ENCODE results near the gene TMIE.
"Not testable (repeated sequence)": the region's sequence is repeated elsewhere in the genome, so short reads cannot be mapped to it uniquely, and the experiment has no call there.

The TMIE gene

DNA sequence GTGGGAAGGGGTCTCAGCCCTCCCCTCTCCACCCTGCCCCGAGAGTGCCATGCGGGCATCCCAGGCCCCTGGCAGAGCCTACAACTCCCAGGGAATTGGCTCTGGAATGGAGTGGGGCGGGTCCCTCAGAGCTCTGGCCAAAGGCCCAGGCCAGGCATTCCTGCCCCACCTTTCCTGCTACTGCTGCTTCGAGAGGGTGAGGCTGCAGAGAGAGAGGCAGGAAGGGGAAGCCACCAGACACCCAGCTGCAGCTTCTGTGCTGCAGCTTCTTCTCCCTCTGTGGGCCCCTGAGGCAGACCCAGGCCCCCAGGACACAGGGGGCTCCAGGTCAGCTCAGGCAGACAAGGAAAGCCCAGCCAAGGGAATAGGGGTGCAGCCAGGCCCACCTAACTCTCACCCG, 10.4 kb upstream of the TMIE start:
- DNase-seq = no peak

DNA sequence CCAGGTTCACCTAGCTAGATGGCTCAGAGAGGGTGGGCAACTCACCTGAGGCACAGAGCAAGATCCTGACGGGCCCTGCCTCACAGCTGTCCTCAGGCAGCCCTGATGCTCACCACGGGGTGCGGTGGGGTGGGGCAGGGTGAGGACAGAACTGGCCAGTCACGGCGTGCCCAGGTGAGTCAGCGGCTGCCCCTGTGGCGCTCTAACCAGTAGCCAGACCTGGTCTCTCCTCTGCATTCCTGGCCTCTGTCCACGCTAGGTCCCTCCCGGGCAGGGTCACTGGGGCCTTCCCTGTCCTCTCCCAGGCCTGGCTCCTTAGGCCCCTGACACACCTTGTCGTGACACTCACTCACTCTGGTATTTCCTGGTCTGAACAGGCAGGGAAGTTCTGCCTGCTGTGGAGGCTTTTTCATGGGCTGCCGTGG, 8.6 kb upstream of the TMIE start:
- no peak for DNase-seq

DNA sequence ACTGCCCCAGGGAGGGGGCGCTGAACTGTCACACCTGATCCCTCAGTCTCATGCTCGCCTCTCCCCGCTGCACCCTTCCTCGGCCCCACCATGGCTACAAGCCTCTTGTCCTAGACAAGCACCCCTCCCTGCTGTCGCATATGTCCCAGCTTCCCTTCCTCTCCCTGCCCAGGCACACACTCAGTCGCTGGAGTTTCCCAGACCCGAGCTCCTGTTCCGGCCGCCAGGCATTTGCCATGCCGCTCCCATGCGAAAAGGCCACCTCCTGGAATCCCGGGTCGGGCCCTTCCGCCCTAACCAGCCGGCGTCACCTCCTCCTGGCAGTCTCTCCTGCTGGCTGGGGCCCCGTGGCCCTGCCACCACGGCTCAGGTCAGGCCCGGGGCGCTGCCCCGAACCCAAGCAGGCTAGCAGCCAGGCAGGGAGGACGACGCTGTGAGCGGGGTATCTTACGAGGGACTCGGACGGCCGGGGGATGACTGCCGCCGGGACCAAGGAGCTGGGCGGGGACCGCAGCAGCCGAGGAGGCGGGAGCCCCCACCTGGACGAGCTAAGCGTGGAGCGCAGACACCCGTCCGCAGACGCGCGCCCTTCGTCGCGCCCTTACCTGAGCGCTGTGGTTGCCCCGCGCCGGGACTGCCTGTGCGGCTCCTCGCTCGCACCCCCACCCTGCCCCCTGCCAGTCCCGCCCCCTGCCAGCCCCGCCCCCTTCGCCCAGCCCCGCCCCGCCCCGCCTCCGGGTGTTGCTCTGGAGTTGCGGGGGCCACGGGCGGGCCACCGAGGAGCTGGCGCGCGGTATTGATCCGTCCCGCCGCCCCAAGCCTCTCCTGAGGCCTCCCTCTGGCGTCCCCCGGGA, 7.9 kb upstream of the TMIE start, which contains the start of gene ALS2CL:
Gene ALS2CL, minus strand, starts transcription at position 642 of the 854 bp plus-strand sequence. CDS start 4,239 bp downstream, outside the sequence.
- DNase-seq = peak; percentile 63

DNA sequence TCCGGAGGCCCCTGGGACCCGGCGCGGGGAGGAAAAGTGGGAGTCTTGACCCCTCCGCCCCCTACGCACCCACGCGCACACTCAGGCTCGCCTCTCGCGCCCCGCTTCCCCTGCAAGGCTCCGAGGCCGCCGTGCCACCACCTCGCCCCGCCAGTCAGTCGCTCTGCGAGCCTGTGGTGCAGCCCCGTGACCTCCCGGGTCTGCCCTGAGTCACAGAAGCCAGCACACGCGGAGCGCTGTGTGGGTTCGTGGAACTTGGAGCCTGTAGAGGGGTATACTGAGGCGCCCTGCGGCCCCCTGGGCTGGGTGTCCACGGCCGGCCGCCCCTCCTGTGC, 7.3 kb upstream of the TMIE start:
- no peak for DNase-seq

DNA sequence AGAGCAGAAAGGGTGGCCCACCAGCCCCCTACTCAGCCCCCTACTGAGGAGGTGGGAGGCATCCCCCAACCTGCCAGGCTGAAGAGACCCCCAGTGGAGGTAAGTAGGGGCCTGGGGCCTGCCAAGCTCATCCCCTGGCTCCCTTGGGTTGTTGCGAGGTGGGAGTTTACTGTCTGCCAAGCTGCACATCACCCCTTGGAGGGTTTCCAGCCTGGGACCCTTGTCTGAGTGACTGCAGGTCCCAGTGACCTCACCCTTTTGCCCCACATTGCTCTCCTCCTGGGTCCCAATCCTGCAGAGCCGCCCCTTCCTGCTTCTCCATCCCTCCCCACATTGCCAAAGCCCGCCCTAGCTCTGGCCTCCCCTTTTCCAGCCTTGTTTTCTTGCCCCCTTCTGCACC, 6.7 kb upstream of the TMIE start:
- DNase-seq = no peak

DNA sequence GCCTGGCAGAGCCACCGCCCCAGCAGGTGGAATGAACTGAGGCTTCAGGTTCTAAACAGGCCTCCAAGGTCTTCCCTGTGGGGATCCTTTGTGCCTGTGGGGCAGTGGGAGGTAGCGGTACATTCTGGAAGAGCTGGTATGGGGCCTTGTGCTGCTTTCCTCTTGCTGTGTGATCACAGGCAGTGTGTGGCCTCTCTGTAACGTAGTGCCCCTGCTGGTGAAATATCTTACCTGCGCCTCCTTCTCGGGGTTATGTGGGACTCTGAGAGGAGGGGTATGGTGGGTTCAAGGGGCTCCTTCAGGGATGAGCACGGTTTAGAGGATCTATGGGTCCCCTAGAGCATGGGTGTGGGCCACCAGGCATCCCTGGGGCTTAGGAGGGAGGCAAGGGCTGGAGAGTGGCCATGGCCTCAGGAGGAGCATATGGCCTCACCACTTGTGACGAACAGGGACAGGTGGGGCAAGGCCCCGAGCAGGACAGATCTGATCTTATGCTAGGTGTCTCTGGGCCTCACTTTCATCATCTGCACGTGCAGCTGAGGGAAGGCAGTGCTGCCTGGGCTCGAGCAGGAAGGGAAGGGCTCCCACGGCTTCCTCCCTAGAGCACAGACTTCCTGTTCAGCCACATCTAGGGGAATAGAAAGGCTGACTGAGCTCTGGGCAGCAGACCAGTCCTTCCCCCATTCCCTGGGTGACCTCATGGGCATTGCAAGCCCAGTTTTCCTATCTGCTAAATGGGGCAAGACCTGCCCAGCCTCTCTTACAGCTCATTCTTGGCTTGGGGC, 5.8 kb upstream of the TMIE start:
- no peak for DNase-seq

DNA sequence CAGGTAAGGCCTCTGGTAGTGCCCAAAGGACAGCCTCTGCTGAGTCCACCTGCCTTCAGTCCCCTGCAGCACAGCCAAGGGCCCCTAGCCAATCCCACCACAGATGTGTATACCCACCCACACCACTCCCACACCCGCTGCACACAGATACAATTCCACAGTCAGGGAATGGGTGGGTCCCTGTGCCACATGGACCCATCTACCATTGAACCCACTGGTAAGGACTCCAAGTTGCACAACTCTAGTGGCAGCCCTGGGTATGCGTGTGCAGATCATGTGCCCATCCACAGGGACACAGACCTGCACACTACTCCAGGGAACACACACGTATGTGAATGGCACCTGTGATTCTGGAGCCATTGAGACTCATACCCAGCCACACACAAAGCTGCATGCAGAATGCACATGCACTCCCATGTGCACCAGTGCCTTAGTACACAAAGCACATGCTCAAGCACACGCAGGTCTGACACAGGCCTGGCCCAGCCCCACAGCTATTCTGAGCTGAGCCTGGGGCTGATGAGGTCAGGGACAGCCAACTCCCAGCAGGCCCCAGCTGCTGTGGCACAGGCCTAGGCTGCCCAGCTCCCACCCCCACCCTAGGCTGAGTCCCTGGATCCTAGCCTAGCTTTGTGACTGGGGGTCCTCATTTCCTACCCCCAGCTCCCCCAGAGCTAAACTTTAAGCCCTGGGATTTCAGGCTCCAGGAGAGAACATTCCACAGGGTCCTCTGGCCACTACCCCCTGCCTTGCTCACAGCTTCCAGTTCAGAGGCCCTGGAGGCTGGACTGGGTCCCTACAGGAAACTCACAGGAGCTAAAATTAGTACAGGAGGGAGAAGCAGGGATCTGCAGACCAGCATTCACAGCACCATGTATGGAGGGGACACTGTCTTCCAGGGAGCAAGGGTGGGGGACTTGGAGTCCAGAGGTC, 5.0 kb upstream of the TMIE start:
- no peak for DNase-seq

DNA sequence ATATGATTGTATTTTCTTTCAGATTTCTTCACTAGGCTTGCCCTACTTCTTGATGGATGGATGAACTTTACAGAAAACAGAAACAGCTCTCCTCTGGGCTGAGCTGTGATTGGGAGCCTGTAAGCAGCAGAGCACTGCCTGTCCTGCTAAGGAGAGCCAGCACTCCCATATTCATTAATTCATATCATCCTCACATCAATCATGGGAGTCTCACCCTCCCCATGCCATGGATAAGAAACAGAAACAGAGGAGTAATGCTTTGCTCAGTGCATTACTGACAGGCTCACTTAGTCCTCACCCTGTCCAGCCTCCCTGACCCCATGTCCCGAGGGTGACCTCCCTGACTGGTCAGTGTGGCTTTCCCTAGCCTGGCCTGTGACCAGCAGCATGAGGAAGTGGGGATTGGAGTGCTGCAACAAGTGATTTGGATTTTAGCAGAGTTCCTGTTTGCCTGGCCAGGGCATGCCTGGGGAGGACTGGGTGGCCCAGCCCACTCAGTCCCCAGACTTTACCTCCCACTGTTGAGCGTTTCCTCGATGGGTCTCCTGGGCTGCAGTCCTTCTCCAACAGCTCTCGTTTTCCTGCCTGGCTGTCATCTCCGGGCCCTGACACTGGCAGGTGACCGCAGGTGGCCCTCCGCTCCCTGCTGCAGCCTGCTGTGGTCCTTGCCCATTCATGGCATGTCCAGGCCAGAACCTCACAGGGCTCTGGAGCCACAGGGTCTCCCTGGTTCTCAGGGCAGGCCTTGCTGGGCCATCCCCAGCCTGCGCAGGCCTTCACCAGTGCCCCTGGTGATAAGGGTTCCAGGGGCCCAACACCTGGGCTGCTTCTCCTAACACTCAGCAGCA, 1.3 kb upstream of the TMIE start:
- DNase-seq = no peak

DNA sequence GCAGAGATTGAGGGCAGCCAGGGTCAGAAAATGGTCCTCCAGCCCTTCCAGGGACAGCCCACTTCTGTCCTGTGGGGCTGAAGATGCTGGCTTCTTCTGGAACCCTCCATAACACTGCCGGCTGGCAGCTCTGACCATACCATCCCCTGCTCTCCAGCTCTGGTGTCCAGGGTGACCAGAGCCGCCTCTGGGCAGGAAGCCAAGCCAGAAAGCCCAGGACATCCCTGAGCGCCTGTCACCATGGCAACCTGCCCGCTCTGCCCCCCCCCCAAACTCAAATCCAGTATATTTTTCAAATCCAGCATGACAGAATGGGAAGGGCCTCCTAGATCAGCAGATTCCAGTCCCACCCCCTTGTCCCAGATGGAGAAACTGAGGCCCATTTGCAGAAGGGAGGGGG, 420 bp upstream of the TMIE start:
- DNase-seq = no peak

DNA sequence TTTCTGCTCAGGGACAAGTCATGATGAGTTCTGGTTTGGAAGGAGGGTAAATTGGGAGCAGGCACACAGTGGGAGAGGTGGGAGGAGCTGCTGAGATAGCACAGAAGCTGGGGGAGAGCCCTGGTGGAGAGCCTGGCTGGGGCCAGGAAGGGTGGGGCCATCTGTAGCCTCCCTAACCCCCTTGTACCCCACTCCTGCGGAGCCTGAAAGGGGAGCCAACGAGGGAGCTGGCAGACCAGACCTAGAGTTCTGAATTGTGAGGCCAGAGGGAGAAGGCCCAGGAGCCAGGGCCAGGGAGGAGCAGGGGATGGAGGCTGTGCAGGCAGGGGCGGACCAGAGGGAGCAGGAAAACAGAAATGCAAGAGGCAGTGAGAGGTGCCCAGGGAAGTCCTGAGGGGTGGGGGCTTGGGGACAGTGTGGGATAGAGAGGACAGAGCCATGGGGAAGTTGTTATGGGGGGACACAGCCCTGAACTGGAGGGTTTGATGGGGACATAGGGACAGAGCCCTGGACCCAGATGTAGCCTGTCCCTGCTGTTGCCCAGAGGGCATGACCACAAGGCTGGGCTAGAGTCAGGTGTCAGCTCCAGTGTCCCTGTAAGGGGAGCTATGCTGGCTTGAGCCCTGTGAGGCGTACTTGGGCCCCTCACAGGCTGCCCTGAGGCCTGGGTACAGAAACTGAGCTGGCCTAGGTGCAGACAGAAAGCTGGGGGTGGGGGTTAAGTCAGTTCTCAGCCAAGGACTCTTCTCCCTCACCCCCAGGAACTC, 1.2 kb downstream of the TMIE start:
- no peak for DNase-seq

DNA sequence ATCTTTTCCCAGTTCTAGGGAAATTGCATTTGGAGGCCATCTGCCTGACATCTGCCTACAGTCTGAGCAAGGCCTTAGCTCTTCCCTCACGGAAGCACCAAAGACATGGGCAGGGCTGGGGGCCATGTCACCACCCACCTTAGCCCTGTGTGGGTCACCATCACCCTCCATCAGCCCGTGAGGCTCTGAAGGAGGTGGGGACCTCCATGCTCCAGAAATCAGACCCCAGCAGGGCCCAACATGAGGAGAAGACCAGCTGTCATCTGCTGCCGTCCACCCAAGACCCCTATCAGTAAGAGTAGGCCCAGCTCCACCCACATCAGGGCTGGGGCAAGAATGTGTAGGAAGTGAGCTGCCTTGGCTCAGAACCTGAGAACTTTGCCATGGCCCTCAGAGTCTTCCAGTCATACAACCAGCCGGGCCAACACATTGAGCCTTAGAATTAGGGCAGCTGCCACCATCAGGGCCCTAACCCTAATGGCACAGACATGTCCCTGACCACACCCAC, 1.9 kb downstream of the TMIE start:
- DNase-seq = no peak

DNA sequence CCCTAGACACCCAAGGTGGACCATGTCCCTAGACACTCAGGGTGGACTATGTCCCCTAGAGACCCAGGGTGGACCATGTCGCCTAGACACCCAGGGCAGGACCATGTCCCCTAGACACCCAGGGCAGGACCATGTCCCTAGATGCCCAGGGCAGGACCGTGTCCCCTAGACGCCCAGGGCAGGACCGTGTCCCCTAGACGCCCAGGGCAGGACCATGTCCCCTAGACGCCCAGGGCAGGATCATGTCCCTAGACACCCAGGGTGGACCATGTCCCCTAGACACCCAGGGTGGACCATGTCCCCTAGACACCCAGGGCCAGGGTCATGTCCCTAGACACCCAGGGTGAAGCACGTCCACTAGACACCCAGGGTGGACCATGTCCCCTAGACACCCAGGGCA, 3.2 kb downstream of the TMIE start:
- DNase-seq = not testable (repeated sequence)

DNA sequence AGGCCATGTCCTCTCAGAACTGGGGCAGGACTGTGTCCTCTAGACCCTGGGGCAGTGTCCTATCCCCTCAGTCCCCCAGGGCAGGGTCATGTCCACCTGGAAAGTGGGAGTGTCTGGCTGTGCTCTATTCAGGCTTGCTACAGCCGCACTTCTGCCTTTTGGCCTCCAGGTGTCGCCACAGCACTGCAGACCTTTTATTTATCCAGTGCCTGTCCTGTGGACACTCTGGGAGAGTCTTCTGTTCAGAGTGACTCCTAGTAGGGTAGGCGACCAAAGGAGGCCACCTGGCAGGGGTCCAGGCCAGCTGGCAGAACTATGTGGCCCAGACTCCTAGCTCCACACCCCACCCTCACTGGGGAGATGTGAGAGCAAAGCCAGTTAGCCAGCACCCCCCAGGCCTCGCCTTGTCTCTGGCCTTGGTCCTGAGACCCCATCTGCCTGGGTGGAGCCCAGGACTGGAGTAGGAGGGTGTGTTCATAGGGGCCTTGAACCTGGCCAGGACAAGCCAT, 3.9 kb downstream of the TMIE start:
- DNase-seq = peak; percentile 86

DNA sequence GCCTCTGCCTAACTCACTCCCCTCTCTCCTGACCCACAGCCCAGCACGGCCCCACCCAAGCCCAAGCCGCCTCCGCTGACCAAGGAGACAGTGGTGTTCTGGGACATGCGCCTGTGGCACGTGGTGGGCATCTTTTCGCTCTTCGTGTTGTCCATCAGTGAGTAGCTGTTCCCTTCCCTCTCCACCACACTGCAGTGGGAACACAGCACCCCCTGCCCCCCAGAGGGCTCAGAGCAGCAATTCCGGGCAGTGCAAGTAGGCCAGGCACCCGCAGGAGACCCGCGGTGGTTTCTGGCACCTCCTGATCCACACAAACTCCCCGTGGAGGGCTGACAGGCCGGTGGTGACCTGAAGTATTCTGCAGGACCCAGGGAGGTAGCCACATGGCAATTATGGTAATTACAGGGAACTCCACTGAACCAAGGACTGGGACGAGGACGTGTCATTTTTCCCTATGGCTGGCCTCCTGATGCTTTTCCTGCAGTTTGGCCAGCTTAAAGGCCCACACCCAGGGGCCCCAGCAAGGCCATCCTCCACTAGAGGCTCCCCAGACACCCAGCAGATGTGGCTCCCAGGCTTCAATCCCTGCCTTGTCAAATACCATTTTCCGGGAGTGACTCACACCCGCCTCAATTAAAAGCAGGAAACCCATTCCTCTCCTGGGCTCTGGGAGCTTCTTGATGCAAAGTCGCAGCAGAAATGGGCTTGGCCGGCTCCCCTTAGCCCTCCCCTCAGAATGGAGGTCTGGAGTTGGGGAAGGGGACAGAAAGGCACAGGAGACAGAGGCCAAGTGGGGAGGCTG, 4.8 kb downstream of the TMIE start:
- peak; percentile 65 for DNase-seq

DNA sequence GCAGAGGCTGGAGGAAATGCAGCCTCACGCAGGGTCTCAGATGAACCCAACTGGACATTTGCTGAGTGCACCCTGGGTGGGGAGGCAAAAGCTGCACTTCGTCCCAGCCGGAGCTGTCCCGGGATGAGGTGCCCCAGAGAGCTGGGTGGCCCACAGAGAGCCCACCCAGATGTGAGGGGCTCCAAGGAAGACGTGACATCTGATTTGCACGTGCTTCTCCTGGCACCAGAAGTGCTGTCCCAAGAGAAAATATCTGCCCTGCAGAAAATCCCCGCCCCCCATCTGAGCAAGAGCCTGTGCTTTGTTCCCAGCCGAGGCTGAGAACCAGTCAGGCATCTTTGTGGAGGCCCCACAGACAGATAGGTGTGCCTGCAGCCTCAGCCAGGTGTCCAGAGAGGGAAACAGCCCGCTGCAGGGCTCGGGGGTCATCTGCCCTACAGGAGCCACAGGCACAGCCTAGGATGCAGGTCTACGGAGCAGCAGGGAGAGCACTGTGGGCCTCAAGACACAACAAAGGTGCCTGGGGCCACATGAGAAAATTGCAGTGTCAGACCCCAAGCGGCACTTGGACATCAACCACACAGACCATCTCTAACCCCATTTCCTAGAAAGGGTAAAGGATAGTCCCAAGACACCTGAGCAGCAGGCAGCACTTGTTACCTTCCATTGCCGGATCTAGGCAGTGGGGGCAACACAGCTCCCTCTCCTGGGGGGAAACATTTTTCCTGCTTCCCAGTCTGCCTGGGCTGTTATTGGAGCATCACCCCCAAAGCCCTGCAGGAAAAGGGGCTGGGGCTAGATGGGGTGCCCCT, 5.8 kb downstream of the TMIE start:
- DNase-seq = peak; percentile 36

DNA sequence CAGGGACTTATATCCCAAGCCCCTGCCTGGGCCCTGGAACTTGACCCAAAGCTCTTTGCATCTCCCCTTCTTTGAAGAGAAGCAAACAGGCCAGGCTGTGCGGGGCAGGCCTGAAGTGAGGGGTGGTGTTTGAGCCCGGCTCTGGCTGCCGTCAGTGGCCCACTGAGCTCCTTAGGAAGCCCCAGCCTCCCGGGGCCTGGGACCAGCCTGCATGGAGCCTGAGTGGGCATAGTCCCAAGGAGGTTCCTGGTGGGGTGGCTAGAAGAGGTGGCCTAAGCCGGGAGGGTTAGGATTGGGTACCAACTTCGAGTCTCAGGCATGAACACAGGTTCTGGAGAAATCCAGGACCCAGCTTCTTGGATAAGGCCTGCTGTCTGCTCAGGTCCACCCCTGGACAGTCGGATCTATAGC, 6.4 kb downstream of the TMIE start:
- peak; percentile 40 for DNase-seq

DNA sequence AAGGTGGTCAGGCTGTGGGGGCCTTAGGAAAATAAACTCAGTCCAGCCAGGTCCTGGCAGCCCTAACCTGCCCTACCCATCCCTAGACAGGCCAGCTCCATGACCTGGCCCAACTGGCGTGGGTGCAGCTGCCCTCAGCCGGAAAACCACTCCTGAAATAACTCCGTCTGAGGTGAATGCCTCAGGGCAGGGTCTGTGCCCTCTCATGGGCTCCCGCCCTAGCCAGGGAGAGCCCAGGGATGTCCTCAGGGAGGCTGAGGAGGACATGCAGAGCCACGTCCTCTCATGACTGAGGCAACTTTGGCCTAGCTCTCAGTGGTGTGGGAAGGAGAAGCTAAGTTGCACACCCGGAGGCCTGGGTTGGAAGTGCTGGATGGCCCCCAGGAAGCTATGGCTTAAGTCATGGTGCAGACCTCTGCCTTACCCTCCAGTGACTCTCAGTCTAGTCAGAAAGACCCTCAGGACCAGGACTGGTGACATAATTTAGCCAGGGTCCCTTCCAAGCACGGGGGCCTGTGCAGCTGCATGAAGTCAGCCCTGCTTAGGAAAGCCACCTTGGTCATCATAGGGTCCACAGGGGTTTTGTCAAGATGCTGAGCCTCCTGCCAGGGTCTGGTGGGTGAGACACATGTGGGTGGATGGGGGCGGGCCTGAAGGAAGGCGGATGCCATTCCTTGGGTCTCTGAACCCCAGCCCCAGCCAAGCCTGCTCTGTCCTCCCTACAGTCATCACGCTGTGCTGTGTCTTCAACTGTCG, 7.4 kb downstream of the TMIE start:
- DNase-seq = peak; percentile 37

DNA sequence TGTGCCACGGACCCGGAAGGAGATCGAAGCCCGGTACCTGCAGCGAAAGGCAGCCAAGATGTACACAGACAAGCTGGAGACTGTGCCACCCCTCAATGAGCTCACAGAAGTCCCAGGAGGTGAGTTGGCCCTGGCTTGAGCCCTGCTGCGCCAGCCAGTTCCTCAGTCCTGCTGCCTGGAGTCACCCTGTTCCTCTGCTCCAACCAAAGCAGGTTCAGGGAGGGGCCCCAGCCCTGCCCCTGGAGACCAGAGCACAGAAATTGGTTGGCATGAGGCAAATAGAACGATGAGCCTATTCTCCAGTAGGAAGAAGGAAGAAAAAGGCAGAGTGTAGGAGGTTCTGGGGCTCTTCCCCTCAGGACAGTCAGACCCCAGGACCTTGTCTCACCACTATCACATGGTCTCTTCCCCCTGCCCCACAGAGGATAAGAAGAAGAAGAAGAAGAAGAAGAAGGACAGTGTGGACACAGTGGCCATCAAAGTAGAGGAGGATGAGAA, 8.0 kb downstream of the TMIE start:
- DNase-seq = peak; percentile 39

All from right forelimb (tissue), 1 donor.